Neural progenitor cell (in vitro differentiated cells): ENCODE measurements around the gene SPTBN4. TPM values are rescaled to one million over a fixed set of nuclear protein-coding genes. Genes with fewer than 3 reads are reported as not detected.
"Not testable (repeated sequence)": the region's sequence is repeated elsewhere in the genome, so short reads cannot be mapped to it uniquely, and the experiment has no call there.

ENCODE experiments used
- DNase-seq: peaks from one replicate; pipeline ENCODE4 v3.0.0-alpha.2; 2016; ENCODE audit warnings: low spot score
- H2AFZ ChIP-seq: fragments of 200-600 bp; sonication (generic); replicated peaks from 2 replicates; pipeline ENCODE4 v1.6.1; 2016; ENCODE audit warnings: antibody characterized with exemption
- H3F3A ChIP-seq: fragments of 200-600 bp; sonication (generic); 2 replicates; pipeline ENCODE4 v1.6.1; 2016; ENCODE audit warnings: antibody characterized with exemption, low read depth
- H3K27ac ChIP-seq: fragments of 200-600 bp; sonication (generic); 2 replicates; pipeline ENCODE4 v1.5.1; 2016; ENCODE audit warnings: mild to moderate bottlenecking
- H3K27me3 ChIP-seq: fragments of 200-600 bp; sonication (generic); 2 replicates; pipeline ENCODE4 v1.6.1; 2016; ENCODE audit warnings: mild to moderate bottlenecking, moderate library complexity
- H3K36me3 ChIP-seq: fragments of 200-600 bp; sonication (generic); 2 replicates; pipeline ENCODE4 v1.5.1; 2016
- H3K4me1 ChIP-seq: fragments of 200-600 bp; sonication (generic); 2 replicates; pipeline ENCODE4 v1.6.1; 2016; ENCODE audit warnings: mixed run types
- H3K4me2 ChIP-seq: fragments of 200-600 bp; sonication (generic); 2 replicates; pipeline ENCODE4 v1.6.1; 2016
- H3K4me3 ChIP-seq: fragments of 200-600 bp; sonication (generic); 2 replicates; pipeline ENCODE4 v1.5.1; 2016
- H3K79me2 ChIP-seq: fragments of 200-600 bp; sonication (generic); 2 replicates; pipeline ENCODE4 v1.6.1; 2016; ENCODE audit warnings: low read depth
- H3K9ac ChIP-seq: fragments of 200-600 bp; sonication (generic); 2 replicates; pipeline ENCODE4 v1.6.1; 2016
- H3K9me3 ChIP-seq: fragments of 200-600 bp; sonication (generic); 2 replicates; pipeline ENCODE4 v1.5.1; 2016; ENCODE audit warnings: low read depth
- H4K20me1 ChIP-seq: fragments of 200-600 bp; sonication (generic); 2 replicates; pipeline ENCODE4 v1.6.1; 2016; ENCODE audit warnings: low read depth
- H3K27ac Mint-ChIP-seq: 3 replicates; pipeline ENCODE4 v1.8.0; 2021; ENCODE audit warnings: mixed read lengths
- H3K27me3 Mint-ChIP-seq: 2 replicates; pipeline ENCODE4 v1.8.0; 2022; ENCODE audit warnings: low read depth, mild to moderate bottlenecking, inconsistent platforms, moderate library complexity, mixed read lengths; ENCODE audit not compliant: insufficient read depth
- H3K36me3 Mint-ChIP-seq: 3 replicates; pipeline ENCODE4 v1.8.0; 2021; ENCODE audit warnings: mixed read lengths
- H3K4me1 Mint-ChIP-seq: 3 replicates; pipeline ENCODE4 v1.8.0; 2021; ENCODE audit warnings: mixed read lengths
- H3K4me3 Mint-ChIP-seq: 3 replicates; pipeline ENCODE4 v1.8.0; 2021; ENCODE audit warnings: mild to moderate bottlenecking, moderate library complexity, mixed read lengths
- H3K9me3 Mint-ChIP-seq: 3 replicates; pipeline ENCODE4 v1.8.0; 2020; ENCODE audit warnings: mixed read lengths
- EZH2 ChIP-seq: fragments of 200-600 bp; sonication (generic); IDR thresholded peaks from 2 replicates; pipeline ENCODE4 v1.6.1; 2017; ENCODE audit warnings: antibody characterized with exemption, mild to moderate bottlenecking, moderate library complexity
- EZH2phosphoT487 ChIP-seq: fragments of 200-600 bp; sonication (generic); IDR thresholded peaks from 2 replicates; pipeline ENCODE4 v1.6.1; 2017; ENCODE audit warnings: antibody characterized with exemption
- total RNA-seq: library from RNA; depleted of rRNA; stranded (reverse); fragments of >200 nt; gene quantifications from 2 replicates; pipeline ENCODE4 v1.2.3, GENCODE V29; 2015; ENCODE audit warnings: low replicate concordance
- TF ChIP-seq, protein P1 (sequence below): fragments of 200-600 bp; sonication (generic); IDR thresholded peaks from 2 replicates; pipeline ENCODE4 v1.5.1; 2017; ENCODE audit warnings: antibody characterized with exemption, mild to moderate bottlenecking

SPTBN4 gene
- total RNA-seq, 1 donor from 2014 or later: 2.5 TPM

DNA sequence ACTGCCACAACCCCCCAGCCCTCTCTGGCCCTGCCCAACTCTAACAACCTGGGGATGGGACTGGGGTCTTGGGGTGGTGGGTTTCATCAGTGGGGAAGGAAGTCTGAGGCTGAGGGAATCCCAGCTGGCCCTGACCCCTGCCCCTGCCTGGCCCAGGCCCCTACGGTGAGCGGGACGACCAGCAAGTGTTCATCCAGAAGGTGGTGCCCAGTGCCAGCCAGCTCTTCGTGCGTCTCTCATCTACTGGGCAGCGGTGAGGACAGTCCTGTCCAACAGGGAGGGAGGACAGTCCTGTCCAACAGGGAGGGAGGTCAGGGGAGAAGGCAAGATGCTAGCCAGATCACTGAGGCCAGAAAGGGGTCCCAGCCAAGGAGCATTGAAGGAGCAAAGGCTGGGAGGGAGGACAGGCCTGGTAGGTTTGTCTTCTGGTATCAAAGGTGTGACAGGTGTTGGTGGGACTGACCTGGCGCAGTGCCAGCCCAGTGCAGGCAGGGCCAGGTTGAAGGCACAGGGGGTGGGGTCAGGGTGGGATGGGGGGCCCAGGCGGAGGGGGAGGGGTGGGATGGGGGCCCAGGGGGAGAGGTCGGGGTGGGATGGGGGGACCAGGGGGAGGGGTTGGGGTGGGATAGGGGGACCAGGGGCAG is 122.2 kb downstream of the SPTBN4 start:
- peaks cover 28% of the 10 kb centered on the region for H3K4me1 Mint-ChIP-seq
- Histone ChIP-seq H3K27me3 (no peaks in the 10 kb centered on the region), H4K20me1 (no peaks in the 10 kb centered on the region), H3K27ac (no peak overlapping the region), H3F3A (peaks cover 13% of the 10 kb centered on the region), H3K4me1 (peaks cover 10% of the 10 kb centered on the region), H3K9me3 (no peaks in the 10 kb centered on the region), H3K4me3 (no peak overlapping the region), H3K4me2 (no peak overlapping the region), H3K36me3 (no peaks in the 10 kb centered on the region), H3K79me2 (no peaks in the 10 kb centered on the region), H2AFZ (no peak overlapping the region), H3K9ac (no peak overlapping the region)
- TF ChIP-seq, protein P1, sequence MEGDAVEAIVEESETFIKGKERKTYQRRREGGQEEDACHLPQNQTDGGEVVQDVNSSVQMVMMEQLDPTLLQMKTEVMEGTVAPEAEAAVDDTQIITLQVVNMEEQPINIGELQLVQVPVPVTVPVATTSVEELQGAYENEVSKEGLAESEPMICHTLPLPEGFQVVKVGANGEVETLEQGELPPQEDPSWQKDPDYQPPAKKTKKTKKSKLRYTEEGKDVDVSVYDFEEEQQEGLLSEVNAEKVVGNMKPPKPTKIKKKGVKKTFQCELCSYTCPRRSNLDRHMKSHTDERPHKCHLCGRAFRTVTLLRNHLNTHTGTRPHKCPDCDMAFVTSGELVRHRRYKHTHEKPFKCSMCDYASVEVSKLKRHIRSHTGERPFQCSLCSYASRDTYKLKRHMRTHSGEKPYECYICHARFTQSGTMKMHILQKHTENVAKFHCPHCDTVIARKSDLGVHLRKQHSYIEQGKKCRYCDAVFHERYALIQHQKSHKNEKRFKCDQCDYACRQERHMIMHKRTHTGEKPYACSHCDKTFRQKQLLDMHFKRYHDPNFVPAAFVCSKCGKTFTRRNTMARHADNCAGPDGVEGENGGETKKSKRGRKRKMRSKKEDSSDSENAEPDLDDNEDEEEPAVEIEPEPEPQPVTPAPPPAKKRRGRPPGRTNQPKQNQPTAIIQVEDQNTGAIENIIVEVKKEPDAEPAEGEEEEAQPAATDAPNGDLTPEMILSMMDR: no peak
- no peak for TF ChIP-seq EZH2
- no peak for DNase-seq
- H3K9me3 Mint-ChIP-seq: no peaks in the 10 kb centered on the region
- H3K27me3 Mint-ChIP-seq: peaks cover 7% of the 10 kb centered on the region
- H3K4me3 Mint-ChIP-seq: no peak overlapping the region
- H3K27ac Mint-ChIP-seq: peak overlapping the region; percentile 72
- peaks cover 9% of the 10 kb centered on the region for H3K36me3 Mint-ChIP-seq

DNA sequence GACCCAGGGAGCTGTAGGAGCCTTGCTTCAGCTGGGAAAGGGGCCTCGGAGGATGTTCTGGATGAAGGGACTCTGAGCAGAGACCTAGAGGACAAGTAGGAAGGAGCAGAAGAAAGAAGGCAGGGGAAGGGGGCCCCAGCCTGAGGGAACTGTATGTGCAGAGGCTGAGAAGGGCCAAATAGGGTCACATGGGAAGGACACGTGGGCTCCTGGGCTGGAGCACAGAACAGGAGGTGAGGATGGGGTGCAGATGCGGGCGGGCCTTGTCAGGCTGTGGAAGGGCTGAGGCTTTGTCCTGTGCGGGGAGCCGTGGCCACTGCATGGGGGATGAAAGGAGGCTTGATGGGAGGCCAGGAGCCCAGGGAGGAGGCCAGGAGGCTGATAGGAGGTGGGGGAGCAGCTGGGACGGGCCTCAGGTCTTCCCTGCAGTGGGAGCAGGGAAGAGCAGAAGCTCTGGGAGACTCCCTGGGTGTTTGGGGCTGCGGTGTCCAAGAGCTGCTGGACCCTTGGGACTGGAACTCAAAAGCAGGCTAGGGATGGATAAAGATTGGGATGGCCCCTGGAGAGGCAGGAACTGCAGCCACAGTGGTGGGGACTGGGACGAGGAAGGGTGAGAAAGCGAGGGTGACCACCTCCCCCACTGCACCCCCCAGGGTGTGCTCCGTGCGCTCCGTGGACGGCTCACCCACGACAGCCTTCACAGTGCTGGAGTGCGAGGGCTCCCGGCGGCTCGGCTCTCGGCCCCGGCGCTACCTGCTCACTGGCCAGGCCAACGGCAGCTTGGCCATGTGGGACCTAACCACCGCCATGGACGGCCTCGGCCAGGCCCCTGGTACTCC is 123.0 kb downstream of the SPTBN4 start:
- no peak for DNase-seq
- no peak overlapping the region for H3K27ac ChIP-seq
- TF ChIP-seq, protein P1: no peak
- TF ChIP-seq EZH2phosphoT487 (no peak), EZH2 (no peak)
- peaks cover 7% of the 10 kb centered on the region for H3K36me3 Mint-ChIP-seq
- peak overlapping the region; percentile 86 for H3K27ac Mint-ChIP-seq
- H3K9ac ChIP-seq: no peak overlapping the region
- H3K9me3 ChIP-seq: no peaks in the 10 kb centered on the region
- peak overlapping the region; percentile 10 for H3K4me2 ChIP-seq
- peaks cover 36% of the 10 kb centered on the region for H3K4me1 Mint-ChIP-seq
- H3K4me1 ChIP-seq: peaks cover 14% of the 10 kb centered on the region
- H3F3A ChIP-seq: peaks cover 13% of the 10 kb centered on the region
- H3K27me3 Mint-ChIP-seq: peaks cover 9% of the 10 kb centered on the region
- no peaks in the 10 kb centered on the region for H3K36me3 ChIP-seq
- no peaks in the 10 kb centered on the region for H3K79me2 ChIP-seq
- H4K20me1 ChIP-seq: no peaks in the 10 kb centered on the region
- no peaks in the 10 kb centered on the region for H3K27me3 ChIP-seq
- no peak overlapping the region for H2AFZ ChIP-seq
- H3K9me3 Mint-ChIP-seq: no peaks in the 10 kb centered on the region
- no peak overlapping the region for H3K4me3 ChIP-seq
- no peak overlapping the region for H3K4me3 Mint-ChIP-seq

GRCh38 chr19:40590464-40591265 is 123.9 kb downstream of the SPTBN4 start:
- no peak overlapping the region for H3K9ac ChIP-seq
- no peaks in the 10 kb centered on the region for H3K9me3 ChIP-seq
- H3K4me3 ChIP-seq: no peak overlapping the region
- peak overlapping the region; percentile 27 for H3K4me2 ChIP-seq
- peak overlapping the region; percentile 72 for H3K27ac Mint-ChIP-seq
- no peaks in the 10 kb centered on the region for H4K20me1 ChIP-seq
- H2AFZ ChIP-seq: no peak overlapping the region
- peaks cover 9% of the 10 kb centered on the region for H3K27me3 Mint-ChIP-seq
- H3K36me3 Mint-ChIP-seq: peaks cover 6% of the 10 kb centered on the region
- peaks cover 39% of the 10 kb centered on the region for H3K4me1 Mint-ChIP-seq
- no peaks in the 10 kb centered on the region for H3K79me2 ChIP-seq
- H3K27me3 ChIP-seq: no peaks in the 10 kb centered on the region
- TF ChIP-seq EZH2phosphoT487 (no peak), EZH2 (no peak)
- TF ChIP-seq, protein P1: no peak
- H3K4me3 Mint-ChIP-seq: no peak overlapping the region
- no peaks in the 10 kb centered on the region for H3K36me3 ChIP-seq
- H3K27ac ChIP-seq: no peak overlapping the region
- peaks cover 13% of the 10 kb centered on the region for H3F3A ChIP-seq
- H3K9me3 Mint-ChIP-seq: no peaks in the 10 kb centered on the region
- peak; percentile 37 for DNase-seq
- peaks cover 14% of the 10 kb centered on the region for H3K4me1 ChIP-seq

GRCh38 chr19:40591724-40592123 is 124.9 kb downstream of the SPTBN4 start:
- not testable (repeated sequence) for DNase-seq, H3K27ac Mint-ChIP-seq, H3K9ac ChIP-seq, H3K27me3 Mint-ChIP-seq, H3K79me2 ChIP-seq, H3K36me3 ChIP-seq, H3K27ac ChIP-seq, H3K9me3 ChIP-seq, H3K4me3 ChIP-seq, H3K9me3 Mint-ChIP-seq, H4K20me1 ChIP-seq, H3K4me3 Mint-ChIP-seq, H3K27me3 ChIP-seq, H3K36me3 Mint-ChIP-seq, H3K4me2 ChIP-seq, H2AFZ ChIP-seq
- Histone ChIP-seq H3F3A (peaks cover 19% of the 10 kb centered on the region), H3K4me1 (peaks cover 14% of the 10 kb centered on the region)
- H3K4me1 Mint-ChIP-seq: peaks cover 43% of the 10 kb centered on the region
